TTC549 (cell line): ENCODE results near the gene ARHGAP15.

Experiments used
- FAIRE-seq: peaks from 2 replicates; lab custom pipeline; 2012; peaks lifted over from hg19 to GRCh38; lab: Jason Lieb, UNC

Gene ARHGAP15

GRCh38 chr2:143455317-143455716 lies 326.1 kb downstream of the ARHGAP15 start:
- FAIRE-seq = no peak

- FAIRE-seq = no peak
These were observed 329.3 kb downstream of the ARHGAP15 start for GRCh38 chr2:143458258-143459190.

GRCh38 chr2:143460382-143460781 lies 331.2 kb downstream of the ARHGAP15 start:
- FAIRE-seq = peak; percentile 56

- FAIRE-seq = no peak
These were observed 334.5 kb downstream of the ARHGAP15 start for GRCh38 chr2:143463719-143464118.

DNA sequence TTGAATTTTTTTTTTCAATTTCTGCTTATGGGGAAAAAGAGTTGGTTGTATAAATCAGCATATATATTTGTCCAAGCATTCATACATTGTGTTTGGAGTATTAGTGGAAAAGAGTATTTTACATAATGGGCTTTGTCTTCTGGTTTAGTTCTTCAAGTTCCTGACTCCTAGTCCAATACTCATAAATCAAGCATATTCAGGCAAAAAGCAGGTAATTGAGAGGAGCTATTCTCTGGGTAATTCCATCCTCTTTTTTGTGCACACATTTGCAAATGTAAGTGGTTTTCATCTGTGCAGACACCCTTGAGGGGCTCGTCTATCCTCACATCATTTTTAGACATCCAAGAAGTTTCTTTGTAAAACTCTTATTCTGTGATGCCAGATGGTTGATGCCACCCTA lies 337.2 kb downstream of the ARHGAP15 start:
- no peak for FAIRE-seq

DNA sequence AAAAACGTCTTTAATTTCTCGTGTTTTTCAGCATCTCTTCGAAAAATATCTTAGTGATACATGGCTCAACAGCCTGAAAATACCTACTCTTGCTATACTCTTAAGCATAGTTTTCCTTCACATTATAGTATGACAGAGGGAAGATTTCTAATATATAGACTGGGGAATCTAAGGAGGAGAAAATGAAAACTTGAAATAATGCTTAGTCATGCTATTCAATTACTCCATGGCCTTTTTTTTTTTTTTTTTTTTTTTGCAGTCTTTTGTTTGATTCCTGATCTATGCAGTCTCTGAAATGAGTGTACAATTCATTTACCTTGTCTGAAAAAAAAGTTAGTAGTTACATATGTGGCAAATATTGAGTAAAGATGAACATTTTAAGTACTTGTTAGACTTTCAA lies 337.8 kb downstream of the ARHGAP15 start:
- FAIRE-seq = peak; percentile 83

DNA sequence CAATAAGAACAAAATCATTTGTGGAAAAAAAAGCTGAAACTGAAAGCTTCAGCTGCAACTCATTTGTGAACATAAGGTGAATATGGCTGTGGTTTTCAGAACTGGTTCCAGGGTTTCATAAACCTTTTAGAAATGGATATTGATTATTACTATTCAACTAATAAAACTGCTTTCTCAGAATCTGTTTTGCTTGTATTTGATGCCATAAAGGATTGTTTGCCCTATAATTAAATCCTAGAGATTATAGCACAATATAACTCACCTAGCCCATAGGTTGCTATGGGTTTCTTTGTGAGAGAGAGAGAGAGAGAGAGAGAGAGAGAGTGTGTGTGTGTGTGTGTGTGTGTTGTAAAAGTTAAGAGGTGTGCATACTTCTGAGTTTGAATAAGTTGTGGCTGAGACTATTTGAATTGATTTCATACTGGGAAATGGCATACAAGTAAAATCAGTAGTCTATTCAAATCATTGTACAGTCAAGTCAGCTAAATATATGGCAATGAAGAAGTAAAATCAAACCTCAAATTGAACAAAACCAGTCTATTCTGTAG lies 339.2 kb downstream of the ARHGAP15 start:
- no peak for FAIRE-seq

DNA sequence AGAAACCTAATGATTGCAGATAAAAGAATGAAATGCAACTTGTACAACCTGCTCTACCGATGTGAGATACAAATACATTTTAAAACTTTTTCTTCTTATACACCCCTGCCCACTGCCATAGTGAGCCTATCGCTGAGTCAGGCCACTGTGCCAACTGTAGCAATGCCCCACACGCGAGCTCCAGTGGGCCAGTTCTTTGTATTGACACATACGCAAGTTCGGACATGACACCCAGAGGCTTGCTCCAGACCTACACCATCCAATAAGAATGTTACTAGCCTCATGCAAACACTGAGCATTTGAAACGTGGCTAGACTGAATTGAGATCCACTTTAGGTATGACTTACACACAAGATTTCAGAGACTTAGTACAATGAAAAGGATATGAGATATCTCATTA lies 340.1 kb downstream of the ARHGAP15 start:
- no peak for FAIRE-seq

- no peak for FAIRE-seq
These were observed 342.3 kb downstream of the ARHGAP15 start for GRCh38 chr2:143471550-143471949.

GRCh38 chr2:143473216-143473615 lies 344.0 kb downstream of the ARHGAP15 start:
- FAIRE-seq = peak; percentile 99

DNA sequence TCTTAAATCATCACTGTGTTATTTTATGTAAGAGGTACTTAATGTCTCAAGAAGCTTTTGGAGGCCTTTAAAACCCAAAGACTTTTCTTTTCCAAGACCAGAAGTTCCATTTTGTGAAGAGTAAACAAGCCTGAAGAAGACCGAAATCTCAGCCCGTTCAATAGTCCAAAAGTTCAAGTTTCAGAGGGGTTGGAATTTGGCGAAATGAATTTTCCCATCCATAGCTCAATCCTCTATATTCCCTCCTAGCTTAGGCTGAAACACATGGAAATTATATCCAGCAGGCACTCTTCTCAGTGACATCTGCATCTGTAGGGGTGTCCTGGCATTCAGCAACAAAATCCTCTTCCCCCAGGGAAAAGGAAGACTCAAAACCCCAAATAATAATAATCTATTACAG lies 344.6 kb downstream of the ARHGAP15 start:
- no peak for FAIRE-seq

DNA sequence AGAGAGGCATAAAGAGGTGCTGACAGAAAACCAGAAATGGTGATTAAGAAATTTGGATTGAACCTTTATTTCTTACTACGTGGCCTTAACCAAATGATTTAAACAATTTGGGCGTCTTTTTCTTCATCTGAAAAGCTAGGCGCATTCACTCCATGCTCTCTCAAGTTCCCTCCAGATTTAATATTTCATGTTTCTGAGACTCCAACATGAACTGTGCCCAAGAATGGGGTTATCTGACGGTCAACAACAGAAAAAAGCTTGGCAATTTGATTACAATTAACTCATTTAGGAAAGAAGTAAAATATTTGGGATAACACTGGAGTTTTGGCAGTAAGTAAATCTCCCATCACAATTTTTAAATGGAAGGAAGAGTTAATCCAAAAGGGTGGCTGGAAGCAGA lies 345.4 kb downstream of the ARHGAP15 start:
- no peak for FAIRE-seq

- FAIRE-seq = no peak
These were observed 346.0 kb downstream of the ARHGAP15 start for GRCh38 chr2:143475041-143475776.

GRCh38 chr2:143476336-143477087 lies 347.3 kb downstream of the ARHGAP15 start:
- FAIRE-seq = peak; percentile 100

GRCh38 chr2:143477714-143478443 lies 348.7 kb downstream of the ARHGAP15 start:
- FAIRE-seq = no peak

DNA sequence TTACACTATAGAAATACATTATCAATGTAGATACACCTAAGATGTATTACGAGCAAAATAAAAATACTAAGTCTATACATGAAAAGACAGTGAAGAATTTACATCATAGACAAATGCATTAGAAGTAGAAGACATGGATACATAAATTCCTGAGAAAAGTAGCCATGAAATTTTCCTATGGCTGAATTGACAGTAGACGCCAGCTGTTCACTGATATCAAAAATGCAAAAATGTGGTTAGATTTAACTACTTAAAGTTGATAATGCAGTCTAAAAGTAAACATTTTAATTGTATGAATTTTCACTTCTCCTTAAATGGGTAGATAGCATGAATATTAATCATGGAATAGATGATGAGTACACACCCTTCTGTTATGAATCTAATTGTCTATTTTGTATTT lies 350.9 kb downstream of the ARHGAP15 start:
- no peak for FAIRE-seq

GRCh38 chr2:143480601-143481236 lies 351.5 kb downstream of the ARHGAP15 start:
- FAIRE-seq = no peak

DNA sequence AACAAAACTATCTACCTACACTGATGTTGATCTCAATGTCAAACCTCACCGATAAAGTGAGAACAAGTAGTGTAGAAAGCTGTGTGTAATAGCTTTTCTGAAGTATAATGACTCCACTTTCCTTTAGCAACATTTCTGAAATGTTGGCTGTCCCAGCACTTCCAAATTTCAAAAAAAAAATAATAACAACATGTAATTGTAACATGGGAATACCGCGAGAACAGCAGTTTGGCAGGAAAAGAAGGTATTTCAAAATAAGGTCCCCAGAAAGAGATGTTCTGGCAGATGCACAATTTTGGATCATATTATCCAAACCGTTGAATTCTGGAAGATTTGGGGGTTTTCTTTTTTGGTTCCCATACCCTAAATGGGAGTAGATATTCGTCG lies 352.0 kb downstream of the ARHGAP15 start:
- FAIRE-seq = no peak

DNA sequence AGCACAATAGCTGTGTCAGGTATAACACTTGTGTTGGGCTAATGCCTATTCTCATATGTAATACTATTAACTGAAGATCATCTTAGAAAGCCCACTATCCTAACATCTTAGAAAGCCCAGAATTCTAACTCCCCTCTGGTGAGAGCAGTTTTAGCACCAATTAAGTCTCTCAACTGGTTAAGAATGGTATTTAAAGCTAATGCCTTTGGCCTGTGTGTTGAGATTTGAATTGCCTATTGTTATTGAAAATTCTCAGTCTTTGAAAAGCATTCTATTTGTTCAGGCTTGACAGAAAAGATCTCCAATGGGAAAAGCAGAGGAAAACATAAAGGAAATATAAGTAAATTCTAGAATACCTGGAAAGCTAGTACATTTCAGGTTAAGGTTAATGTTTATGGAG lies 352.5 kb downstream of the ARHGAP15 start:
- FAIRE-seq = no peak

DNA sequence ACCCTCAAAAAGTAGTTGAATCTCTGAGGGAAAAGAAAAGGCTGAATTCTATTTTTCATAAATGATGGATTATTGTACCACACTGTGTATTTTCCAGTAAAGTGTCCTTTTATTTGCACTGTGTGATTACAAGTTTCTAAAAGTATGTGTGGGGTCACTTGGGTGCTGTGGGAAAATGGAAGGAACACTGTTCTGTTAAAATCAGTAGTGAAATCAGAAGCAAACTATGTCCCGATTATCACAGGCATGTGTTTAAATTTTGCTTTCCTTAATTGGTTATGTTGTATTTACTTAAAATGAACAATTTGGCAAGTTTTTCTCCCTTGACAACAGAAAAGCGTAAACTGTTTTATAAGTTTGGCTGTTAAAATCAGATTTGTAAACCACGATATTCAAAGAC lies 353.1 kb downstream of the ARHGAP15 start:
- no peak for FAIRE-seq

- peak; percentile 100 for FAIRE-seq
These were observed 353.6 kb downstream of the ARHGAP15 start for GRCh38 chr2:143482771-143483170.
